A549 (cell line): Measurements from ENCODE around the gene DLGAP1.

Experiments
- CTCF ChIP-seq: fragments of >200 bp; sonication (Bioruptor Twin); formaldehyde crosslinking; IDR thresholded peaks from 3 replicates; pipeline ENCODE4 v1.5.1; 2016
- RCOR1 ChIP-seq: fragments of 150-350 bp; IDR thresholded peaks from 2 replicates; pipeline ENCODE4 v1.6.1; 2014; ENCODE audit warnings: antibody characterized with exemption, low read length, low read depth
- REST ChIP-seq: fragments of 200-600 bp; sonication (generic); IDR thresholded peaks from 2 replicates; pipeline ENCODE4 v1.6.1; 2016; ENCODE audit warnings: antibody characterized with exemption, mild to moderate bottlenecking, moderate library complexity
- SMC3 ChIP-seq: fragments of >200 bp; sonication (Bioruptor Twin); formaldehyde crosslinking; IDR thresholded peaks from 3 replicates; pipeline ENCODE4 v1.6.1; 2018; ENCODE audit warnings: inconsistent platforms

GRCh38 chr18:4251873-4252272, 203.2 kb downstream of the DLGAP1 start:
- TF ChIP-seq REST = no peak
- no peak for TF ChIP-seq RCOR1
- TF ChIP-seq CTCF = no peak
- no peak for TF ChIP-seq SMC3
